Heart left ventricle (tissue), 13 donors: ENCODE data around the gene PFN4.

Experiments used
- POLR2A ChIP-seq, 2 donors: fragments of 450-650 bp; IDR thresholded peaks; one replicate each; pipeline ENCODE4 v1.6.1; 2017; ENCODE audit warnings: antibody characterized with exemption in 2 of 2, mild to moderate bottlenecking in 2 of 2, moderate library complexity in 2 of 2
- TF ChIP-seq, protein P1 (sequence below), 12 donors: fragments of 200-600 bp; sonication (generic) in 4 of 12; IDR thresholded peaks; one replicate each; pipeline versions ENCODE4 v1.5.0 to v1.8.0; 2018 to 2022; ENCODE audit warnings: antibody characterized with exemption in 12 of 12, mild to moderate bottlenecking in 5 of 12
- donor health status: ischemic (EF 13 %, LVEDD 7.1; RV severe dilation, severe dysfunction).
- donor health status: DM: no; HTN: yes; CAD: no.
- donor health status: DM: no; HTN: no; CAD: no.
- donor health status: ischemic (EF 25% LVEDD 6.9; RV normal size, moderate dysfunction).
- donor health status: ischemic (EF 25% LVEDD 5.7; RV mildly dilated, moderate dysfunction).
- donor health status: ischemic (EF 35%, LVEDD 5.7; RV mildly dilated, moderate dysfunction).
- donor health status: nonischemic (EF 11% LVEDD 7.7; RV severe dilation, severe dysfunction).
- donor health status: DM: yes; HTN: yes; CAD: no.
- donor health status: PGD.
- donor health status: ischemic (EF 29% LVEDD 5.4; RV normal size, mild dysfunction).
- donor health status: nonischemic (EF 23%, LVEDD 6.1; RV moderate dilation, normal function).

DNA sequence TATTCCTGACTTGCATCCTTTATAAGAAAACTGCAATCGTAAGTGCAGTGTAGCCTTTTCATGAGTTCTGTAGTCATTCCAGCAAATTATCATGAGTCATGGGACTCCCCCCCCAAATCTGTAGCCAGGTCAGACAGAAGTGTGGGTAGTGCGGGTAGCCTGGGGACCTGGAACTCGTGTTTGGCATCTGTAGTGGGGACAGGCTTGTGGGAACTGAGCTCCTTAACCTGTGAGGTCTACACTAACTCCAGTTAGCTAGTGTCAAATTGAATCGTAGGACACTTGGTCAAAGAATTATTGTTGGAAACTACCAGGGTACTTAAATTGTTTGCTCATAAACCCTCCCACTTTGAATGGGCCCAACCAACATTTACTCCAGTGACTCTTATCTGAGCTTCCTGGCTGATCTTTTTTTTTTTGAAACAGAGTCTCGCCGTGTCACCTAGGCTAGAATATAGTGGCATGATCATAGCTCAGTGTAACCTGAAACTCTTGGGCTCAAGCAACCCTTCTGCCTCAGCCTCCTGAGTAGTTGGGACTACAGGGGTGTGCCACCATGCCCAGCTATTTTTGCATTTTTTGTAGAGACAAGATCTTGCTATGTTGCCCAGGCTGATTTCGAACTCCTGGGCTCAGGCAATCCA, 12.4 kb downstream of the PFN4 start:
- TF ChIP-seq POLR2A (IDR thresholded peaks at IDR 0.05): no peak
- TF ChIP-seq, protein P1, sequence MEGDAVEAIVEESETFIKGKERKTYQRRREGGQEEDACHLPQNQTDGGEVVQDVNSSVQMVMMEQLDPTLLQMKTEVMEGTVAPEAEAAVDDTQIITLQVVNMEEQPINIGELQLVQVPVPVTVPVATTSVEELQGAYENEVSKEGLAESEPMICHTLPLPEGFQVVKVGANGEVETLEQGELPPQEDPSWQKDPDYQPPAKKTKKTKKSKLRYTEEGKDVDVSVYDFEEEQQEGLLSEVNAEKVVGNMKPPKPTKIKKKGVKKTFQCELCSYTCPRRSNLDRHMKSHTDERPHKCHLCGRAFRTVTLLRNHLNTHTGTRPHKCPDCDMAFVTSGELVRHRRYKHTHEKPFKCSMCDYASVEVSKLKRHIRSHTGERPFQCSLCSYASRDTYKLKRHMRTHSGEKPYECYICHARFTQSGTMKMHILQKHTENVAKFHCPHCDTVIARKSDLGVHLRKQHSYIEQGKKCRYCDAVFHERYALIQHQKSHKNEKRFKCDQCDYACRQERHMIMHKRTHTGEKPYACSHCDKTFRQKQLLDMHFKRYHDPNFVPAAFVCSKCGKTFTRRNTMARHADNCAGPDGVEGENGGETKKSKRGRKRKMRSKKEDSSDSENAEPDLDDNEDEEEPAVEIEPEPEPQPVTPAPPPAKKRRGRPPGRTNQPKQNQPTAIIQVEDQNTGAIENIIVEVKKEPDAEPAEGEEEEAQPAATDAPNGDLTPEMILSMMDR (IDR thresholded peaks at IDR 0.05): no peak
